SH-SY5Y (cell line): ENCODE data around the gene ACOX3.

Source experiments
- GATA2 ChIP-seq: IDR thresholded peaks from 2 replicates; pipeline ENCODE4 v1.6.1; 2011; ENCODE audit warnings: mild to moderate bottlenecking, low read depth, low read length
- GATA3 ChIP-seq: IDR thresholded peaks from 2 replicates; pipeline ENCODE4 v1.6.1; 2011; ENCODE audit warnings: low read depth, mild to moderate bottlenecking, low read length, moderate library complexity

The ACOX3 gene

GRCh38 chr4:8359193-8359592, 81.3 kb downstream of the ACOX3 start:
- no peak for TF ChIP-seq GATA2
- TF ChIP-seq GATA3, result no peak

GRCh38 chr4:8356856-8357255, 83.7 kb downstream of the ACOX3 start:
- TF ChIP-seq GATA3 (no peak), GATA2 (no peak)

GRCh38 chr4:8355864-8356565, 84.5 kb downstream of the ACOX3 start:
- TF ChIP-seq GATA2 (no peak), GATA3 (no peak)

- TF ChIP-seq GATA3, result no peak
- no peak for TF ChIP-seq GATA2
These were observed 85.2 kb downstream of the ACOX3 start for GRCh38 chr4:8355306-8355705.

- no peak for TF ChIP-seq GATA2
- no peak for TF ChIP-seq GATA3
These were observed 86.5 kb downstream of the ACOX3 start for GRCh38 chr4:8353912-8354453.

- no peak for TF ChIP-seq GATA2
- TF ChIP-seq GATA3, result no peak
These were observed 87.3 kb downstream of the ACOX3 start for GRCh38 chr4:8353158-8353669.

- TF ChIP-seq GATA3, result no peak
These were observed 88.0 kb downstream of the ACOX3 start for GRCh38 chr4:8352368-8353157.

- TF ChIP-seq GATA3 (no peak), GATA2 (no peak)
These were observed 88.6 kb downstream of the ACOX3 start for GRCh38 chr4:8351931-8352367.

- TF ChIP-seq GATA3 (no peak), GATA2 (no peak)
These were observed 89.6 kb downstream of the ACOX3 start for GRCh38 chr4:8350841-8351461.

- TF ChIP-seq GATA3 (no peak), GATA2 (no peak)
These were observed 90.2 kb downstream of the ACOX3 start for GRCh38 chr4:8350352-8350751.

- TF ChIP-seq GATA3, result no peak
- TF ChIP-seq GATA2, result no peak
These were observed 90.8 kb downstream of the ACOX3 start for GRCh38 chr4:8349664-8350236.

GRCh38 chr4:8348071-8348470, 92.5 kb downstream of the ACOX3 start:
- TF ChIP-seq GATA2 (no peak), GATA3 (no peak)

GRCh38 chr4:8347660-8348059, 92.9 kb downstream of the ACOX3 start:
- TF ChIP-seq GATA3 (no peak), GATA2 (no peak)
